T-helper 17 cell (primary cell): ENCODE results near the gene KIFC1. TPM values are rescaled to one million over a fixed set of nuclear protein-coding genes. Genes with fewer than 3 reads are reported as not detected.
"Not testable (repeated sequence)": the region's sequence is repeated elsewhere in the genome, so short reads cannot be mapped to it uniquely, and the experiment has no call there.

Experiments used
- ATAC-seq: fragments of 150-1000 bp; cut with Tn5 transposase; 2 replicates; pipeline ENCODE4 v1.10.0; 2021; ENCODE audit warnings: mild to moderate bottlenecking, moderate library complexity
- DNase-seq, 3 donors: peaks; one replicate each; pipeline versions ENCODE4 v3.0.0 to v3.0.0-alpha.2; 2020 to 2021
- H3K9me3 ChIP-seq: one replicate; pipeline ENCODE4 v1.7.0; 2013; ENCODE audit warnings: low read length, mild to moderate bottlenecking; ENCODE audit not compliant: control insufficient read depth, poor library complexity, severe bottlenecking
- H3K27ac Mint-ChIP-seq: one replicate; pipeline ENCODE4 v1.8.0; 2022; ENCODE audit warnings: mild to moderate bottlenecking, moderate library complexity, mixed read lengths
- H3K27me3 Mint-ChIP-seq: one replicate; pipeline ENCODE4 v1.8.0; 2022; ENCODE audit warnings: mixed read lengths
- H3K36me3 Mint-ChIP-seq: one replicate; pipeline ENCODE4 v1.8.0; 2022; ENCODE audit warnings: low read depth, mixed read lengths
- H3K4me1 Mint-ChIP-seq: one replicate; pipeline ENCODE4 v1.8.0; 2022; ENCODE audit warnings: mild to moderate bottlenecking, mixed read lengths
- H3K4me3 Mint-ChIP-seq: one replicate; pipeline ENCODE4 v1.8.0; 2022; ENCODE audit warnings: mild to moderate bottlenecking, moderate library complexity, mixed read lengths
- total RNA-seq, 4 donors: library from RNA in 2 of 4; stranded (reverse) in 2 of 4; gene quantifications; one replicate each; pipeline ENCODE4 v1.2.3 and lab custom pipeline; 2022 to 2026

The KIFC1 gene
- total RNA-seq, 2 donors from 2014 or later, result 1.3 to 3.7 TPM

DNA sequence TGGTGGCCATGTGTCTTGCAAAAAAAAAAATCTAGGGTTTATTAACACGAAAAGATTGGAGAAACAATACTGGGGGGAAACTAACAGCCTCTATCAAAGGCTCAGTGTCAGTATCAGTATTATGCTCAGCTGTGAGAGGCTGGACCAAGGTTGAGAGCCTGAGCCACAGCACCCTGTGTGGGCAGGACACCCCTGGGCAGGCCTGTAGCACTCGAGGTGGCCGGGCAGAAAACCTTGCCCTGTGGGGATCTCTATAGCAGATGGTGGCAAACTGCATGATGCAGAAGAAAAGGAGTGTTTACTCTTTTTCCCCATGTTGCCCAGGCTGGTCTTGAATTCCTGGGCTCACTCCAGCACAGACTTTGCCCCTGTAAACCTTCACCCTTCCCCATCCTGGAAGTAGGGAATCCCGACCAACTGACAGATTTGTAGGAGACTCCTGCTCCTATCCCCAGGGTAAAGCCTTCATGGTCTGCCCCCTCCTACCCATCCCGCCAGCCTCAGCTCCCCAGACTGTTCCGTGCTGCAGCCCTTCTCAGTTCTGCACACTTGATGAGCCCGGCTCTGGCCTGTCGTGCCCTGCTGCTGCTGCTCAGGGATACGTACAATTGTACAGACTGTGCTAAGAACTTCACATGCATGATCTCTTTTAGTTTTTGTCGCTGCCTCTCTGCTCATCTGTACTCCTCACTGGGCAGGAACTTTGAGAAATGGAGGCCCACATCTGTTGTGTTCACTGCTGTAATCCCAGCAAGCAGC, 8.0 kb upstream of the KIFC1 start:
- ATAC-seq (no peak), DNase-seq (no peak)
- no peaks in the 10 kb centered on the region for H3K36me3 Mint-ChIP-seq
- no peaks in the 10 kb centered on the region for H3K9me3 ChIP-seq
- peak overlapping the region; percentile 34 for H3K27ac Mint-ChIP-seq
- H3K4me3 Mint-ChIP-seq, result no peak overlapping the region
- peaks cover 5% of the 10 kb centered on the region for H3K4me1 Mint-ChIP-seq
- H3K27me3 Mint-ChIP-seq, result no peaks in the 10 kb centered on the region

DNA sequence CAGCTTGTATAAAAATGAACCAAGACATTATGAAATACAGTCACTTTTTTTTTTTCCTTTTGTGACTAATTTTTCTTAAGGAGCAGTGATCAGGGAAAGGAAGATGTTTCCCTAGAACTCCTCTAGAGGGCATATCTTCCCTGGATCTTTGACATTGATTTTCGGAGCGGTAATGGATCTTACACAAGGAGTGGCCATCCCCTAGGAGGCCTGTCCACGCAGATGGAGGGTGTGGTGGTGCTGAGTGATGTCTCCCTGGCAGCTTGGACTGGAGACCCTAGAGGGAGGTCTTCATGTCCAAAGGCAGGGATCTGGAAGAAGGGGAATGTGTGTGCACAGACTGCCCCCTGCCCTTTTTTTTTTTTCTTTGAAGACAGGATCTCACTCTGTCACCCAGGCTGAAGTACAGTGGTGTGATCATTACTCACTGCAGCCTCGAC, 7.0 kb upstream of the KIFC1 start:
- H3K36me3 Mint-ChIP-seq, result no peaks in the 10 kb centered on the region

GRCh38 chr6:33390173-33390572, 1.4 kb upstream of the KIFC1 start:
- Mint-ChIP-seq H3K27ac (peak overlapping the region; percentile 89), H3K36me3 (no peaks in the 10 kb centered on the region), H3K27me3 (no peaks in the 10 kb centered on the region), H3K4me1 (peaks cover 27% of the 10 kb centered on the region), H3K4me3 (no peak overlapping the region)
- ATAC-seq (no peak), DNase-seq (no peak)
- no peaks in the 10 kb centered on the region for H3K9me3 ChIP-seq

More for the DNA sequence above, 7.0 kb upstream of the KIFC1 start:
- H3K27ac Mint-ChIP-seq, result no peak overlapping the region
- peaks cover 5% of the 10 kb centered on the region for H3K4me1 Mint-ChIP-seq
- ATAC-seq (no peak), DNase-seq (no peak)
- no peaks in the 10 kb centered on the region for H3K9me3 ChIP-seq
- no peaks in the 10 kb centered on the region for H3K27me3 Mint-ChIP-seq
- H3K4me3 Mint-ChIP-seq, result no peak overlapping the region

- H3K9me3 ChIP-seq, result no peaks in the 10 kb centered on the region
- Mint-ChIP-seq H3K27me3 (no peaks in the 10 kb centered on the region), H3K4me3 (peak overlapping the region; percentile 87), H3K36me3 (no peaks in the 10 kb centered on the region), H3K27ac (peak overlapping the region; percentile 89), H3K4me1 (peaks cover 28% of the 10 kb centered on the region)
- ATAC-seq (peak; percentile 3), DNase-seq (no peak)
These were observed 801 bp upstream of the KIFC1 start for GRCh38 chr6:33390767-33391277.

- H3K27ac Mint-ChIP-seq, result peak overlapping the region; percentile 89
- no peaks in the 10 kb centered on the region for H3K27me3 Mint-ChIP-seq
- no peaks in the 10 kb centered on the region for H3K9me3 ChIP-seq
- peaks cover 28% of the 10 kb centered on the region for H3K4me1 Mint-ChIP-seq
- no peaks in the 10 kb centered on the region for H3K36me3 Mint-ChIP-seq
- DNase-seq (no peak), ATAC-seq (no peak)
- peak overlapping the region; percentile 87 for H3K4me3 Mint-ChIP-seq
These were observed 435 bp downstream of the KIFC1 start for GRCh38 chr6:33391922-33392594.

DNA sequence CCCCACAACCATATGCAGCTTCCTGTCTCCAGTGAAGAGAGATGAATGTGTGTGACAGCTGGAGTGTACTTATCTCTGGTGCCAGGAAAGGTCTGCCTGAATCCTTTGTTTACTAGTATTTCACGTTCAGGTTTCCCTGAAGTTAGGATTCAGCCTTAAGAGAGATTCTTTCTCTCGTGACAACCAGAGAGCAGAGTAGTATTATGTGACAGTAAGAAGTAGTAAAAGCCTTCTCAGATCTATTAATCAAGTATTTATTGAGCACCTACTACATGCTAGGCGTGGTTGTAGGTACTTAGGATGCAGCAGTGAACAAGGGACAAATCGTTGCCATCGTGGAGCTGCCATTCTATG, 949 bp downstream of the KIFC1 start:
- no peaks in the 10 kb centered on the region for H3K9me3 ChIP-seq
- peak overlapping the region; percentile 87 for H3K4me3 Mint-ChIP-seq
- DNase-seq, result no peak
- H3K27ac Mint-ChIP-seq, result peak overlapping the region; percentile 89
- H3K4me1 Mint-ChIP-seq, result peaks cover 28% of the 10 kb centered on the region
- no peaks in the 10 kb centered on the region for H3K27me3 Mint-ChIP-seq
- H3K36me3 Mint-ChIP-seq, result no peaks in the 10 kb centered on the region
- ATAC-seq, result no peak

DNA sequence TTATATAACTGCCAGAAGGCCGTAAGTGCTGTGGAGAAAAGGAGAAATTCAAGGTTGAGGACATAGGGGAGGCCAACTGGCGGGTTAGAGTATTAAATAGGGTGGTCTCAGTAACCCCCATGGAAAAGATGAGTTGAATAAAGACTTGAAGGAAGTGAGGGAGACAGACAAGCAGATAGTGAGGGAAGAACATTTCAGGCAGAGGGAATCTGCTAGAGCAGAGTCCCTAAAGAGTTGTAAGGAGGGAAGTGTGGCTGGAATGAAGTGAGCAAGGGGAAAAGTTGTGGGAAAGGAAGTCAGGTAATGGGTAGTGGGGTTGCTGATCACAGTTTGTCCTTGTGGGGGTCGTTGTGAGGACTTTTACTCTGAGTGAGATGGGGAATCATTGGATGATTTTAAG, 1.4 kb downstream of the KIFC1 start:
- H3K27ac Mint-ChIP-seq, result peak overlapping the region; percentile 89
- no peaks in the 10 kb centered on the region for H3K27me3 Mint-ChIP-seq
- DNase-seq (no peak), ATAC-seq (no peak)
- H3K9me3 ChIP-seq, result no peaks in the 10 kb centered on the region
- H3K4me3 Mint-ChIP-seq, result peak overlapping the region; percentile 43
- H3K36me3 Mint-ChIP-seq, result no peaks in the 10 kb centered on the region
- H3K4me1 Mint-ChIP-seq, result peaks cover 28% of the 10 kb centered on the region

GRCh38 chr6:33397541-33397940, 5.9 kb downstream of the KIFC1 start:
- H3K4me3 Mint-ChIP-seq, result no peak overlapping the region
- peak overlapping the region; percentile 87 for H3K27ac Mint-ChIP-seq
- no peaks in the 10 kb centered on the region for H3K27me3 Mint-ChIP-seq
- H3K4me1 Mint-ChIP-seq, result peaks cover 16% of the 10 kb centered on the region
- H3K36me3 Mint-ChIP-seq, result no peaks in the 10 kb centered on the region
- ATAC-seq, result no peak
- no peak for DNase-seq
- H3K9me3 ChIP-seq, result no peaks in the 10 kb centered on the region

DNA sequence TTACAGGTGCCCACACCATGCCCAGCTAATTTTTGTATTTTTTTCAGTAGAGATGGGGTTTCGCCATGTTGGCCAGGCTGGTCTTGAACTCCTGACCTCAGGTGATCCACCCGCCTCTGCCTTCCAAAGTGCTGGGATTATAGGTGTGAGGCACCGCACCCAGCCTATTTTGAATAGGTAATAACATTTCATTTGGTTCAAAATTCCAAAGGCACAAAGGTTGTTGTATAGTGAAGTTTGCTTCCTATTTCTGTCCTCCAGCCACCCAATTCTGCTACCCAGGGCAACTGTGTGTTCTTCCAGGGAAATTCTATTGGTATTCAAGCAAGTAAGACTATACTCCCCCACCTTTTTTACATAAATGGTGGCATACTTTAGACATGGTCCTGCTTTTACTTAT, 7.0 kb downstream of the KIFC1 start:
- not testable (repeated sequence) for H3K4me1 Mint-ChIP-seq, H3K4me3 Mint-ChIP-seq, H3K27me3 Mint-ChIP-seq, H3K27ac Mint-ChIP-seq, ATAC-seq, H3K36me3 Mint-ChIP-seq, H3K9me3 ChIP-seq, DNase-seq

DNA sequence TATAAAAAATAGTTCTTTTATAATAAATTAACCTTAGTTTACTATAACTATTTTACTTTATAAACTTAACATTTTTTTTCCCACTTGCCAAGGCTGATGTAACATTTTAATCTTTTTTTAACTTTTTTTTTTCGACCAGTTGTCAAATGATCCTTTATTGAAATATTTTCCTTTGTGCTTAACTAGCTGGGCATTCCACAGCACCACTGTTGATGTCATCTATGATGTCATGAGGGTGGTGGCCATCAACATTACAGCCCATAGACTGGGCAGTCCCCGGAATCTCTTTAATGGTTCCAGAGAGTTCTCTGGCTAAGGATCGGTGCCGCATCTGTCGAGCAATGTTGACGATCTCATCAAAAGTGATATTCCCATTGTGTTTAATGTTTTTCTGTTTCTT, 8.3 kb downstream of the KIFC1 start:
- peaks cover 11% of the 10 kb centered on the region for H3K4me1 Mint-ChIP-seq
- not testable (repeated sequence) for H3K27me3 Mint-ChIP-seq, H3K27ac Mint-ChIP-seq, H3K4me3 Mint-ChIP-seq, H3K36me3 Mint-ChIP-seq, DNase-seq, ATAC-seq, H3K9me3 ChIP-seq

DNA sequence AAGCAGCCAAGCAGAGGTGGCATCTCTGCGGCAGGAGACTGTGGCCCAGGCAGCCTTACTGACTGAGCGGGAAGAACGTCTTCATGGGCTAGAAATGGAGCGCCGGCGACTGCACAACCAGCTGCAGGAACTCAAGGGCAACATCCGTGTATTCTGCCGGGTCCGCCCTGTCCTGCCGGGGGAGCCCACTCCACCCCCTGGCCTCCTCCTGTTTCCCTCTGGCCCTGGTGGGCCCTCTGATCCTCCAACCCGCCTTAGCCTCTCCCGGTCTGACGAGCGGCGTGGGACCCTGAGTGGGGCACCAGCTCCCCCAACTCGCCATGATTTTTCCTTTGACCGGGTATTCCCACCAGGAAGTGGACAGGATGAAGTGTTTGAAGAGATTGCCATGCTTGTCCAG, 13.3 kb downstream of the KIFC1 start:
- no peaks in the 10 kb centered on the region for H3K9me3 ChIP-seq
- Mint-ChIP-seq H3K4me1 (peaks cover 17% of the 10 kb centered on the region), H3K4me3 (no peak overlapping the region), H3K27me3 (no peaks in the 10 kb centered on the region), H3K36me3 (peaks cover 4% of the 10 kb centered on the region), H3K27ac (peak overlapping the region; percentile 74)
- ATAC-seq (no peak), DNase-seq (no peak)

- H3K4me1 Mint-ChIP-seq, result peaks cover 20% of the 10 kb centered on the region
- no peak overlapping the region for H3K4me3 Mint-ChIP-seq
- DNase-seq (no peak), ATAC-seq (no peak)
- H3K27ac Mint-ChIP-seq, result peak overlapping the region; percentile 74
- H3K9me3 ChIP-seq, result no peaks in the 10 kb centered on the region
- H3K36me3 Mint-ChIP-seq, result peaks cover 4% of the 10 kb centered on the region
- no peaks in the 10 kb centered on the region for H3K27me3 Mint-ChIP-seq
These were observed 13.8 kb downstream of the KIFC1 start for GRCh38 chr6:33405386-33405940.

DNA sequence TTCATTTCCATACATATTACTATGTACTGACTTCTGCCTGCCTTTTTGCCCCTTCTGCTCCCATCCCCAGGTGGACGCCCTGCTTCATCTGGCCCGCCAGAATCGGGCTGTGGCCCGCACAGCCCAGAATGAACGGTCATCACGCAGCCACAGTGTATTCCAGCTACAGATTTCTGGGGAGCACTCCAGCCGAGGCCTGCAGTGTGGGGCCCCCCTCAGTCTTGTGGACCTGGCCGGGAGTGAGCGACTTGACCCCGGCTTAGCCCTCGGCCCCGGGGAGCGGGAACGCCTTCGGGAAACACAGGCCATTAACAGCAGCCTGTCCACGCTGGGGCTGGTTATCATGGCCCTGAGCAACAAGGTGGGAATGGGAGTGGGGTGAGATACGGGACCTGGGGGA, 14.5 kb downstream of the KIFC1 start:
- H3K9me3 ChIP-seq, result no peaks in the 10 kb centered on the region
- Mint-ChIP-seq H3K27me3 (no peaks in the 10 kb centered on the region), H3K4me1 (peaks cover 20% of the 10 kb centered on the region), H3K36me3 (peaks cover 4% of the 10 kb centered on the region), H3K4me3 (peak overlapping the region; percentile 77), H3K27ac (peak overlapping the region; percentile 74)
- DNase-seq (no peak), ATAC-seq (no peak)
